ACC112 (cell line): ENCODE measurements around the gene NME5.
"Not testable (repeated sequence)": the region's sequence is repeated elsewhere in the genome, so short reads cannot be mapped to it uniquely, and the experiment has no call there.

ENCODE experiments used
- H2AFZ ChIP-seq: fragments of 200-600 bp; sonication (generic); one replicate; pipeline ENCODE4 v1.6.0; 2017; ENCODE audit warnings: antibody characterized with exemption, low read length; ENCODE audit not compliant: unreplicated experiment
- H3K27ac ChIP-seq: fragments of 200-600 bp; sonication (generic); 2 replicates; pipeline ENCODE4 v1.5.1; 2014; ENCODE audit warnings: low read depth, mild to moderate bottlenecking, antibody characterized with exemption, low read length, moderate library complexity
- H3K27me3 ChIP-seq: fragments of 200-600 bp; sonication (generic); 2 replicates; pipeline ENCODE4 v1.6.1; 2014; ENCODE audit warnings: mild to moderate bottlenecking, antibody characterized with exemption, low read length, moderate library complexity, mixed read lengths; ENCODE audit not compliant: insufficient read depth
- H3K36me3 ChIP-seq: fragments of 200-600 bp; sonication (generic); 2 replicates; pipeline ENCODE4 v1.6.1; 2016; ENCODE audit warnings: mild to moderate bottlenecking, antibody characterized with exemption, low read length, moderate library complexity, mixed read lengths; ENCODE audit not compliant: insufficient read depth
- H3K4me1 ChIP-seq: fragments of 200-600 bp; sonication (generic); one replicate; pipeline ENCODE4 v1.6.1; 2016; ENCODE audit warnings: low read length, mixed read lengths; ENCODE audit not compliant: insufficient read depth, unreplicated experiment, control insufficient read depth
- H3K4me3 ChIP-seq: fragments of 200-600 bp; sonication (generic); 2 replicates; pipeline ENCODE4 v1.5.1; 2014; ENCODE audit warnings: mild to moderate bottlenecking, low read depth, low read length
- H3K79me2 ChIP-seq: fragments of 200-600 bp; sonication (generic); one replicate; pipeline ENCODE4 v1.6.0; 2016; ENCODE audit warnings: low read length; ENCODE audit not compliant: control insufficient read depth, unreplicated experiment, insufficient read depth

The NME5 gene

DNA sequence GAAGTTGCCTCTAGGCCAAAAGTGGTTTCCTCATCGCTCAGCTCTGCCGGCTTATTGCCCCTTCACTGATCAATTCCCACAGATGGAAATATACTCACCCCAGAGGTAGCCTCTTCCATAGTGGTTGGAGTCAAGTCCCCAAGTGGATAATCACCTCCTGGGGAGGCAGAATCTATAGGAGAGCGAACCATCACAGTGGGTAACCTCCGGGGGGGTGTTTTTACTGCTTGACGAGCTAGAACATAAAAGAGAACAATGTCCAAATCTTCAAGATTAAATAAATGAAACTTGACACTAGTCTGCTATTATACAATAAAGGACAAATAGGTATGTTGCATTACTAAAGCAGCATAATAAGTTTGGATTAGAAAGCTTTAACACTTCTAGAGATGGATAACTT, 29.9 kb upstream of the NME5 start:
- H3K79me2 ChIP-seq, result peaks cover 8% of the 10 kb centered on the region
- H3K4me1 ChIP-seq, result no peaks in the 10 kb centered on the region

DNA sequence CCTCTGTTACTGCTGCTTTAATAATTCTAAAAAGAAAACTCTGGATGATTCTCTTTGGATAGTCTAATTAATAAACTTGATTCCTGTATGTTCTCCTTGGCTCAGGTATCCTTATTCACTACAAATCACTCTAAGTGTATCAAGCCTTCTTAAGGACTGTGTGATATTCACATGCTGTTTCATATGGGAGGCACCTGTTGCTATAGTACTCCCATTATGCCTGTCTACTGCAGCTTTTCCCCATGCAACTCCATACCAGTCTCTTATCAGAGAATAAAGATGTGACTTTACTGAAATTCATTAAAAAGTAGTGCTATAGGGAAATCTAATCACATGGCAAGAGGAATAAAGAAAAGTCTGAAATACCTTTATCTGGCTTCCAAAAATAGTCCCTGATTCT, 24.5 kb upstream of the NME5 start:
- peaks cover 74% of the 10 kb centered on the region for H3K36me3 ChIP-seq
- H3K27ac ChIP-seq, result no peak overlapping the region
- H3K4me3 ChIP-seq, result no peak overlapping the region
- H3K27me3 ChIP-seq, result no peaks in the 10 kb centered on the region
- no peaks in the 10 kb centered on the region for H3K4me1 ChIP-seq
- H3K79me2 ChIP-seq, result no peaks in the 10 kb centered on the region
- no peak overlapping the region for H2AFZ ChIP-seq

More for the DNA sequence above, 29.9 kb upstream of the NME5 start:
- Histone ChIP-seq H3K4me3 (no peak overlapping the region), H3K27me3 (no peaks in the 10 kb centered on the region), H2AFZ (no peak overlapping the region), H3K36me3 (peaks cover 69% of the 10 kb centered on the region), H3K27ac (no peak overlapping the region)

GRCh38 chr5:138160706-138161105, 21.5 kb upstream of the NME5 start:
- no peaks in the 10 kb centered on the region for H3K27me3 ChIP-seq
- no peaks in the 10 kb centered on the region for H3K4me1 ChIP-seq
- H3K36me3 ChIP-seq, result peaks cover 71% of the 10 kb centered on the region
- no peak overlapping the region for H3K27ac ChIP-seq
- H2AFZ ChIP-seq, result no peak overlapping the region
- H3K79me2 ChIP-seq, result no peaks in the 10 kb centered on the region
- H3K4me3 ChIP-seq, result no peak overlapping the region

GRCh38 chr5:138159666-138160065, 20.4 kb upstream of the NME5 start:
- peaks cover 63% of the 10 kb centered on the region for H3K36me3 ChIP-seq
- no peaks in the 10 kb centered on the region for H3K27me3 ChIP-seq
- no peaks in the 10 kb centered on the region for H3K79me2 ChIP-seq
- no peak overlapping the region for H3K27ac ChIP-seq
- no peak overlapping the region for H3K4me3 ChIP-seq
- H3K4me1 ChIP-seq, result no peaks in the 10 kb centered on the region
- no peak overlapping the region for H2AFZ ChIP-seq

GRCh38 chr5:138157626-138158025, 18.4 kb upstream of the NME5 start:
- Histone ChIP-seq H3K4me1 (no peaks in the 10 kb centered on the region), H3K27me3 (no peaks in the 10 kb centered on the region), H3K36me3 (peaks cover 43% of the 10 kb centered on the region), H2AFZ (no peak overlapping the region), H3K4me3 (no peak overlapping the region), H3K79me2 (no peaks in the 10 kb centered on the region), H3K27ac (no peak overlapping the region)

- not testable (repeated sequence) for H3K27ac ChIP-seq, H3K4me3 ChIP-seq, H3K79me2 ChIP-seq, H3K4me1 ChIP-seq, H2AFZ ChIP-seq, H3K27me3 ChIP-seq
- H3K36me3 ChIP-seq, result peaks cover 33% of the 10 kb centered on the region
Measured at GRCh38 chr5:138155977-138156376, 16.7 kb upstream of the NME5 start.

DNA sequence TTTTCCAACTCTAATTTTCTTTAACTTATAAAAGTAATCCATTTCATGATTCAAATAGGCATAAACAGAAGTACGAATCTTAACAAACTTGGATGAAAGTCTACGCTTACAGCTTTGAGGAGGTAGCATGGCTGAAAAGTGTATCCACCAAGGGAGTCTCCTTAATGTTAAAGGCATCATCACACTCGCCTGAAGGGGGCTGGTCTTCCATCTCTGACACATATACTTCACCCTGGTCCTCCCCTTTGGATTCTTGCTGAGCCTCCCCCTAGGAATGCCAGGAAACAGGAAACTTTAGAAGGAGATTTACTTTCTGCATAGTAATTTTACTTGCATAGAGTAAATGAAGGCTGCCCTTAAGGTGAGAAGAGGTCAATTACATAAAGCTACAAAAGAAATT, 10.3 kb upstream of the NME5 start:
- no peaks in the 10 kb centered on the region for H3K36me3 ChIP-seq
- H3K27ac ChIP-seq, result no peak overlapping the region
- no peaks in the 10 kb centered on the region for H3K79me2 ChIP-seq
- no peaks in the 10 kb centered on the region for H3K27me3 ChIP-seq
- no peak overlapping the region for H2AFZ ChIP-seq
- no peak overlapping the region for H3K4me3 ChIP-seq
- H3K4me1 ChIP-seq, result peaks cover 11% of the 10 kb centered on the region

GRCh38 chr5:138148811-138149210, 9.6 kb upstream of the NME5 start:
- Histone ChIP-seq H3K4me3 (no peak overlapping the region), H3K4me1 (peaks cover 11% of the 10 kb centered on the region), H2AFZ (no peak overlapping the region), H3K27me3 (no peaks in the 10 kb centered on the region), H3K36me3 (no peaks in the 10 kb centered on the region), H3K27ac (no peak overlapping the region), H3K79me2 (no peaks in the 10 kb centered on the region)

- H3K4me3 ChIP-seq, H3K27ac ChIP-seq, H3K36me3 ChIP-seq, H3K79me2 ChIP-seq, H3K4me1 ChIP-seq, H2AFZ ChIP-seq, H3K27me3 ChIP-seq: not testable (repeated sequence)
Measured at GRCh38 chr5:138143578-138143977, 4.3 kb upstream of the NME5 start.

DNA sequence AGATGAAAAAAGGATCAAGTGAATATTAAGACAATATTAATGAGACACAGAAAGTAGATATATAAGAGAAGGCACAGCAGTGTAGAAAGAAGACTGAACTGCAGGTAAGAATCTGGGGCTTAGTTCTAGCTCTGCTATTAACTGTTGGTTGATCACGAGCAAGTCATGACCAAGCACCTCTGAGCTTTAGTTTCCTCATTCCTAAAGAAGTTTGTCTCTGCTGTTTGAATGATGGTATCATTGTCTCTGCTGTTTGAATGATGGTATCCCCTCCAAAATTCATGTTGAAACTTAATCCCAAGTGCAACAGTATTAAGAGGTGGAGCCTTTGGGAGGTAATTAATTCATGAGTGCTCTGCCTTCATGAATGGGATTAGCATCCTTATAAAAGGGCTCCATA, 2.5 kb upstream of the NME5 start:
- no peak overlapping the region for H2AFZ ChIP-seq
- no peak overlapping the region for H3K4me3 ChIP-seq
- no peaks in the 10 kb centered on the region for H3K36me3 ChIP-seq
- H3K4me1 ChIP-seq, result no peaks in the 10 kb centered on the region
- no peaks in the 10 kb centered on the region for H3K27me3 ChIP-seq
- no peaks in the 10 kb centered on the region for H3K79me2 ChIP-seq
- no peak overlapping the region for H3K27ac ChIP-seq

DNA sequence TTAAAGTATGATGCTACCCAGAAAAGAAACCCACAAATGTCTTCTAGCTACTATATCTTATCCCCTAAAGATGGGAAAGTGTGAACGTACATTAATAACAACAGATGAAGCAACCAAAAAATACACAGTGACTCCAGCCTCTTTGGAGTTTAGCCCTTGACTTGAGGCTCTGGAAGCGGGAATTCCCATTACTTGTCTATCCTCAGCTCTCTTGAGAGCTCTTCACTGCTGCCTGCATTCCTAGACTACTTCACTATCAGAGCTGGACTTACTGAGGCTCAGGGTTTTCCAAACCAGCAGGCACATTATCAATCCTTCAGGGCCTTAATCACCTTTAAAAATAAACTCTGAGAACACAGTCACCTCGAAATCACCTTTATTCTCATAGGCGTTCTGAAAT, 1.0 kb upstream of the NME5 start:
- Histone ChIP-seq H3K27ac (no peak overlapping the region), H3K79me2 (no peaks in the 10 kb centered on the region), H3K4me1 (no peaks in the 10 kb centered on the region), H3K27me3 (no peaks in the 10 kb centered on the region), H2AFZ (no peak overlapping the region), H3K4me3 (no peak overlapping the region), H3K36me3 (no peaks in the 10 kb centered on the region)

DNA sequence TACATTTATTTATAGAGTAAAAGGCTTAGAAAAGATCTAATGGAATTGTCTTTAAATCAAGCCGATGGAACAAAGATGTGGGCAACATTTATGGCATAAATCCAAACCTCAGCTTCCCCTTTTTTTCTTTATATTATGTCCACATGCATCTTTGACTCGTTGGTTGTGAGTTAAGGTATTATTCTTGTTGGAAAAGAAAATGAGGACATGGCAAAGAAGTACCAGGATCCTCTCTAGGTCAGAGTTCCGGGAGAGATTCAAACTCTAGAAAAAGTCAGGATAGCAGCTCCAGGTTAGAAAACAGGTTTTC, 508 bp upstream of the NME5 start:
- H3K27ac ChIP-seq, result no peak overlapping the region
- H3K27me3 ChIP-seq, result no peaks in the 10 kb centered on the region
- no peaks in the 10 kb centered on the region for H3K79me2 ChIP-seq
- H3K36me3 ChIP-seq, result no peaks in the 10 kb centered on the region
- H3K4me3 ChIP-seq, result no peak overlapping the region
- no peak overlapping the region for H2AFZ ChIP-seq
- no peaks in the 10 kb centered on the region for H3K4me1 ChIP-seq
